ENCODE results near the gene MTA2.
A peak's percentile ranks its signal among the peaks of the same experiment; 100 is the strongest.

The MTA2 gene

GRCh38 chr11:62545437-62546243 is 56.0 kb downstream of the MTA2 start:
- peak; percentile 76 for DNase-seq

DNA sequence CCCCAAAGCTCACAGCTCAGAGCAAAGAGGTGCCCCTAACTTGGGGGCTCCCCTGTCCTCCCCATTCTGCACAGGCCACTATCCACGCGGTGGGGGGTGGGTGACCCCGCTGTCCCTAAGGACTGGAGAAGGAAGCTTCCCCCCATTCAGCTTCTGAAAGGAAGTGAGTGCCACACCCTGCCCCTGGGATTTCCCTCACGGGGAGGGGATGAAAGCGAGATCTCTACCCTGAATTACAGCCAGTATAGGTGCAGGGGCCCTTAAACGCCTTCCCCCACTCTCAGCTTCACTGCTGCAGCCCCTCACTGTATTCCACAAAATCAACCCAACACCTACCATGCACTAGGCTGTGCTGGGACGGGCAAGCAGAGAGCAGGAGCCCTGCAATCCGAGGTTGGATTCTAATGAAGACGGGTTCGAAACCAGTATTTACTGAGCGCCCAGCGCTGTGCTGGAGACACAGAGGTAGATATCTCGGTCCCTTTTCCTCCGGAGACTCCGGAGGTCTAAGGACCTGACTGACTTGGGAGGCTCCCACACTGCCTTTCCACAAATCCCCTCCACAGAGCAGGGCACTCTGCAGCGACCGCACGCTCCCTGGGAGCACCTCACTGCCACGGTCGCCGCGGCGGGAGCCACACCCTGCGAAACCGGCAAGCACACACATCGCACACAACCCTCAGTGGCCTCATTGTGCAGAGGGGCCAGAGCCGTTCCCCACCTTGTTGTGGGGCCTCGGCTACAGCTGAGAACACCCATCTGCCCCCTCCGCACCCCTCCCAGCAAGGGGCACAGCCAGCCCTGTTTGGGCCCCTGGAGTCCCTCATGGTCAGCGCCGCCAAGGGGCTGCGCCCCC is 56.9 kb downstream of the MTA2 start:
- DNase-seq = peak; percentile 45

DNA sequence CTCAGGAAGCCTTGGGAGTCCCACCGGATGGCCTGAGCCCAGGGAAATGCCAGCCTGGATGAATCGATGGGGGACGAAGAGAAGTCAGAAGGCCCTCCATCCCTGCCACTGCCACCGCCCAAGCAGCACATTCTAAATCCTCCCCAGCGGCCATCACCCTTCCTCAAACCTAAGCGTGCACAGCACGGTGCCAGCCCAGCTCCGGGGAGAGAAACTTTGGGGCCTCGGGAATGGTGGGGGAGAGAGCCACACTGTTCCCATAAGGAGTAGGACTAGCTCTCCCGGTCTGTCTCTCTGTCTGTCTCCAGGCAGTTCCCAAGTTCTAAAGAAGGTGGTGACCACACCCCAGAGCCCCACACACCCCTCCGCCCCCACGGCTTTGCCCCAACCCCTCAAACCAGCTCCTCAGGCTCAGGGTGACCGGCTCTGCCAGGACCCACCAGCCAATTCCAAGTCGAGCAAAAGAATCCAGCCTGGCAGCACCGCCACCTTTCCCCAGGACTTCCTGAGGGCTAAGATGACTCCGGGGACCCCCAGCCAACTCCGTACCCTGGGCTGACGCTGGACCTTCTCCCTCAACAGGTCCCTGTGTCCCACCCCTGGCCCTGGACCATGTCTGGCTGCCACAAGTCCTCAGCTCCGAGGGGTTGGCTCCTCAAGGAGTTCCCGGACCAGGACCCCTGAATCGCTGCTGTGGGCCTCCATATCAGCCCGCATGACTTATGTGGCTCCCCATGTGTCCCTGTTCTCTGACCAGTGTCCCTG is 57.8 kb downstream of the MTA2 start:
- DNase-seq = no peak

Measured in activated T-cell treated with anti-CD3 and anti-CD28 coated beads, Interleukin-2, amount 50 U/mL, for 1 hour (primary cell).